ENCODE results near the gene IKZF2.

Gene IKZF2

GRCh38 chr2:213152888-213153287 lies 1.5 kb upstream of the IKZF2 start:
- DNase-seq (ENCODE audit: low spot score) = no peak

- DNase-seq (ENCODE audit: low spot score) = peak; percentile 37
Observed at GRCh38 chr2:213152065-213152794, 818 bp upstream of the IKZF2 start.

- no peak for DNase-seq (ENCODE audit: low spot score)
Observed at GRCh38 chr2:213150315-213151097, 906 bp downstream of the IKZF2 start.

- no peak for DNase-seq (ENCODE audit: low spot score)
Observed at GRCh38 chr2:213149949-213150314, 1.5 kb downstream of the IKZF2 start.

- no peak for DNase-seq (ENCODE audit: low spot score)
Observed at GRCh38 chr2:213149294-213149875, 2.0 kb downstream of the IKZF2 start.

GRCh38 chr2:213148572-213149261 lies 2.7 kb downstream of the IKZF2 start:
- DNase-seq (ENCODE audit: low spot score) = no peak

GRCh38 chr2:213147538-213147937 lies 3.9 kb downstream of the IKZF2 start:
- no peak for DNase-seq (ENCODE audit: low spot score)

GRCh38 chr2:213145715-213146242 lies 5.6 kb downstream of the IKZF2 start:
- no peak for DNase-seq (ENCODE audit: low spot score)

GRCh38 chr2:213137064-213137463 lies 14.3 kb downstream of the IKZF2 start:
- no peak for DNase-seq (ENCODE audit: low spot score)

GRCh38 chr2:213129311-213129710 lies 22.1 kb downstream of the IKZF2 start:
- DNase-seq (ENCODE audit: low spot score) = no peak

- DNase-seq (ENCODE audit: low spot score) = no peak
Observed at GRCh38 chr2:213125646-213126347, 25.6 kb downstream of the IKZF2 start.

- no peak for DNase-seq (ENCODE audit: low spot score)
Observed at GRCh38 chr2:213122725-213123124, 28.7 kb downstream of the IKZF2 start.

- DNase-seq (ENCODE audit: low spot score) = no peak
Observed at GRCh38 chr2:213121690-213122089, 29.7 kb downstream of the IKZF2 start.

GRCh38 chr2:213119061-213119809 lies 32.2 kb downstream of the IKZF2 start:
- DNase-seq (ENCODE audit: low spot score) = no peak

- DNase-seq (ENCODE audit: low spot score) = no peak
Observed at GRCh38 chr2:213108308-213108707, 43.1 kb downstream of the IKZF2 start.

GRCh38 chr2:213107728-213108127 lies 43.7 kb downstream of the IKZF2 start:
- no peak for DNase-seq (ENCODE audit: low spot score)

GRCh38 chr2:213105212-213105611 lies 46.2 kb downstream of the IKZF2 start:
- DNase-seq (ENCODE audit: low spot score) = no peak

GRCh38 chr2:213104903-213105202 lies 46.6 kb downstream of the IKZF2 start:
- no peak for DNase-seq (ENCODE audit: low spot score)

GRCh38 chr2:213104092-213104902 lies 47.1 kb downstream of the IKZF2 start:
- no peak for DNase-seq (ENCODE audit: low spot score)
